Vagina (tissue), 2 donors: Measurements from ENCODE around the gene ACVR1.

Experiments
- POLR2A ChIP-seq, 2 donors: fragments of 450-650 bp; IDR thresholded peaks; one replicate each; pipeline ENCODE4 v1.6.1; 2017; ENCODE audit warnings: antibody characterized with exemption in 2 of 2, mild to moderate bottlenecking in 2 of 2, moderate library complexity in 2 of 2
- POLR2AphosphoS5 ChIP-seq, 2 donors: sonication (generic); formaldehyde crosslinking; IDR thresholded peaks; one replicate each; pipeline ENCODE4 v1.9.0; 2017; ENCODE audit warnings: antibody characterized with exemption in 2 of 2, mild to moderate bottlenecking in 2 of 2, low read depth in 1 of 2; ENCODE audit not compliant: insufficient read depth in 1 of 2

DNA sequence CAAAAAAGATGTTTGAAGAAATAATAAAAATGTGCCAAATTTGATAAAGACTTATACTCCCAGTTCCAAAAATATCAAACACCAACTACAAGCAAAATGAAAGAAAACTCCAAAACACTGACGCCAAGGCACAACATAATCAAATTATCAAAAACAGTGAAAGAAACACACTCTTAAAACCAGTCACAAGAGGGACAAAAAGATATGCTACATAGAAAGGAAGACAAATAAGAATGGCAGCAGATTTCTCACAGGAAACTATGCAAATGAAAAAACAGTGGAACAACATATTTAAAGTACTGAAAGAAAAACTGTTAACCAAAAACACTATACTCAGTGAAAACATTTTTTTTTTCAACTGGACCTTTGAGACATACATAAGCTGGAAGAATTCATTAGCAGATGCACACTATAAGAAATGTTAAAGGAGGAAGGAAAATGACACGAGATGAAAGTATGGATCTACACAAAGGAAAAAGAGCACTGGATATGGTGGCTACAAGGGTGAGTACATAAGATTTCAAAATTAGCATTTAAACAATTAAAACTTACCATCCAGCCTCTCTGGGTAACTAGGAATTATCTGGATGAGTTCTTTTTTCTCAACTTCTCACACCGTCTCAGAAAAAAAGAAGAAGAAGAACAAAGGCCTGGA lies 153.4 kb downstream of the ACVR1 start:
- TF ChIP-seq POLR2A (IDR thresholded peaks at IDR 0.05) (no peak), POLR2AphosphoS5 (IDR thresholded peaks at IDR 0.05; ENCODE audit: insufficient read depth in 1 of 2, low read depth in 1 of 2) (no peak)
